NCI-H1436 treated with DMSO at 0.1 percent for 48 hours (cell line): Measurements from ENCODE around the gene SPTBN2.
"Not testable (repeated sequence)": the region's sequence is repeated elsewhere in the genome, so short reads cannot be mapped to it uniquely, and the experiment has no call there.

Source experiments
- DNase-seq: peaks from one replicate; lab custom pipeline; 2025; lab: John Stamatoyannopoulos, UW

Gene SPTBN2

DNA sequence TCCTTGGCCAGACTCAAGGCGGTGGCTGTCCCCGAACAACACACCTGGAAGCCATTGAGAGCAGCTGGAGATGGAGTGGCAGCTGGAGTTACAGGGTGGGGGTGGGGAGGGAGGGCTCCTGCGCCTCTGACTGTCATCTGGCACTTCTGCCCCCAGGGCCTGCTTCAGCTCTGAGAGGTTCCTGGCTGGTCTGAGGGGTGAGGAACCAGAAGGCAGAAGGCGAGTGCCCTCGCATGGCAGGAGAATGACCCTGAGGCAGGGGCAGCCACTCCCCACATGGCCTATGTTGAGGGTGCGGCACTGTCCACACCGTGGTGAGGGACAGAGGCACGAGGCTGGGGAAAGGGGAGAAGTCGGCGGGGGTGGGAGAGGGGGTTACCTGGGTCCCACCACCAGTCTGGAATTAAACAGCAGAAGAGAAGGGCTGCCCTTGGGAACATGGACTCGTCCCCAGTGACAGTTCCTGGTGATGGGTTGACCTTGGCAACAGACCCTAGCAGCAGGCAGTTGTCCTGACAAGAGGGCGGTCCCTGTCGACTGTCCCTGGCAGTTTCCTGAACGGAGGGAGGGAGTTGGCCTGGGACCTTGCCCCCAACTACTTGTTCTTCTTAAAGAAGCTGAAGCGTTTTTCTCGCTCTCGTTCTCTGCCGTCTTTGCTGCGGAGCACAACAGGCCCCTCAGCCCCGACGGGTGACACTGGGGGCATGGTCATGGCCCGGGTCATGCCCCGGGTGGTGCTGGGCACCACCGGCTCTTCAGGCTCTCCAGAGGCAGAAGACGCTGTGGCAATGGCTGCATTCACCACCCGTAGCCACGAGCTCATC lies 43.5 kb downstream of the SPTBN2 start:
- DNase-seq, result no peak

DNA sequence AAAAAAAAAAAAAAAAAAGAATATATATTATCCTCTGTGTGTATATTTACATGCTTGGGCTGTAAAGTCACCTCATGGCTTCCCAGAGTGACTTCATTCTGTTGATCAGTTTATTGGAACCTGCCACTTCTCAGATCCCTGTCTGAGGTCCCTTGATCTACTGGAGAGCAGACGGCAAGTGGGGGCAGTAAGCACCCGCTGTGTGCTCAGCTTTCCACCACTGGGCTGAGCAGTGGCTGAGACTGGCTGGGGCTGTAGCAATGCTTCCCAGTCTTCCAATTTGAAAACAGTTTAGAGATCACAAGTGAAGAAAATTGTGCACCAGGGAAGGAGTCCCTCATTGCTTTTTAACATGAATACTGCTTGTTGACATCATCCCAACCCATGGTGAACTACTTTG lies 44.4 kb downstream of the SPTBN2 start:
- no peak for DNase-seq

DNA sequence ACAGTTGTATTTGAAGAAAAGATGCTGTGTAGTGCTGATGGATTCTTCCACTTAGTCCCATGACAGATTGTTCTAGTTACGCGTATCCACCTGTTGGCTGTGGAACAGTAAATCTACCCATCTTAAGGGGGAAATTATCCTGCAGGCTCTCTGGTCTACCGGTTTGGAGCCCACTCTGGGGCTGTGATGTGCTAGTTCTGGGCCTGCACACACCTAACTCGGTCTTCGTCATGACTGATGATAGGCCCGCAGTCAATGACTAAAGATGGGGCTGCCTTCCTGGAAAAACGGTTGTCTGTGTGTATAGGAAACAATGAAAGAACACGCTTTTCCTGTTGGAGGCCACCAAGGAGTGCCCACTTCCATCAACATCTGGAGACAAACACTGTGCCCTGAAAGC lies 45.1 kb downstream of the SPTBN2 start:
- no peak for DNase-seq

DNA sequence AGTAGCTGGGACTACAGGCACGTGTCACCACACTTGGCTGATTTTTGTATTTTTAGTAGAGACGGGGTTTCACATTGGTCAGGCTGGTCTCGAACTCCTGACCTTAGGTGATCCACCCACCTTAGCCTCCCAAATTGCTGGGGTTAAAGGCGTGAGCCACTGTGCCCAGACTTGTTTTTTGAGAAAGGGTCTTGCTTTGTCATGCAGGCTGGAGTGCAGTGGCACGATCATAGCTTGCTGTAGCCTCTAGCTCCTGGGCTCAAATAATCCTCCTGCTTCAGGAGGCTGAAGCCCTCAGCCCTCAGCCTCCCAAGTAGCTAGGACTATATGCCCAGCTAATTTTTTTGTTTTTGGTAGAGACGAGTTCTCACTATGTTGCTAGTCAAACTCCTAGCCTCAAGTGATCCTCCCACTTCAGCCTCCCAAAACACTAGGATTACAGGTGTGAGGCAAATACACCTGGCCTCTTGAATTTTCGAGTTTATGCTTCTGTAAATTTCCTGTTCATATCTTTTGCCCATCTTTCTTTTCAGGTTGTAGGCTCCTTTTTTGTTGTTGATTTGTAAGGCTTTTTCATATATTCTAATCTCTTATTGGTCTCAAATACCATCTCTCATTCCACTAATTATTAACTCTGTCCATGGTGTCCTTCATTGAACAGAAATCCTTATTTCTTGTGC lies 47.9 kb downstream of the SPTBN2 start:
- DNase-seq, result no peak

DNA sequence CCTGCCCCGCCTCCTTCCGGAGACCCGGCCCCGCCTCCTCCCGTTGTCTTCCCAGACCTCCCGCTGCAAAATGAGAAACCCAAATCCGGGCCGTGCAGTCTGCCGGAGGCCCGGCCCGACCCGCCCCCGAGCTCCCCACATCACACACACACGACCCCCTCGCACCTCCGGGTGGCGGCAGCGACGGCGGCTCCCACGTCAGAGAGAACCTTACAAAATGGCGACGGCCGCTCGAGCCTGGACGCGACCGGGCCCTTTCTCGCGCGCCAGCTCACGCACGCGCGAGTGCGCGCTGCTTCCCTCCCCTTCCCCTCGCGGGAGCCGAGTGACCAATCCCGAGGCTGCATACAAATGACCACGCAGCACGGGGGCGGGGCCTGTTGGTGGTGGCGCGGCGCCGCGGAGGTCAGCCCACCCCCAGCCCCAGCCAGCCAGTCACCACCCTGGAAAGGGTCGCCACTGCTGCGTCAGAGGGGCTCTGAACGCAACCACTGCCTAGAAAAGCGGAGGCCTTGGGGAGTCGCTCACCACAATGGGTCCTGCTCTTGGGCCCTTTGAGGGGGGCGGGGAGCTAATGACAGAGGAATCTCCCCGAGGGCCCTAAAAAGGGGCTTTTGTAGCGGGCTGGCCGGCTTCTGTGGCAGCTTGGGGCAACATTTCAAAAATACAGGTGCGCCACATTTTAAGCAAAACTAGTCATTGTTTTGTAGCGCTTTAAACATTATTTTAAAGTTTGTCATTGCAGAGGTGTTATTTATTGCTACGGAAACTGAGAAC lies 51.2 kb downstream of the SPTBN2 start, which contains the start of gene RBM4B:
RBM4B (minus strand) TSS at position 289 of the 777 bp plus-strand sequence. CDS start 808 bp downstream, outside the sequence.
- peak; percentile 78 for DNase-seq

DNA sequence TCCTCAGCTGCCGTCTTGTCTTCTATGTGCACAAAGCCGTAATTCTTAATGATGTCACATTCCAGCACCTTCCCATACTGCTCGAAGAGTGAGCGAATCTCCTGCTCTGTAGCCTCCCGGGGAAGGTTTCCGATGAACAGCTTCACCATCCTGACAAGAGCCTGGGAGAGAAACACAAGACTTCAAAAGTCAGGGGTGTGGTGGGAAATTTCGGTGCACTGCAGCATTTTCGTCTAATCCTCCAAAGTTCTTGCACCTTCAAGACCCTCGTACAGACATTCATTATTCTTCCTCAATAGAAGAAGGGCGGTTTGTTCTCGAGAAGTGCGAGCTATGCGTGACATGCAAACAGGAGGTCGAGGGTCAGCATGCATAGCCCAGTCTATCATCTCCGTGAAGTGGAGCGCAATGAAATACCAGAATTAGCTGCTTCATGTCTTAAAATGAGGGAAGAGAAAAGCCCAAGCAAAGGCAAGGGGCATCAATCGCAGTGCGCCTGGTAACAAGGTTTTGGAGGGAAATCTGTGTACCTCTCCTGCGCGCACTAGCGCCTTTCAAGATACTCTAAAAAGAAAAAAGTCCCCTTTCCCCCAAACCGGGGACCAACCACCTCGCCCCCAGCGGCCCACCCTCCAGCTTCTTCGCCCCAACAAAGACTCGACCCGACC lies 52.0 kb downstream of the SPTBN2 start:
- no peak for DNase-seq

DNA sequence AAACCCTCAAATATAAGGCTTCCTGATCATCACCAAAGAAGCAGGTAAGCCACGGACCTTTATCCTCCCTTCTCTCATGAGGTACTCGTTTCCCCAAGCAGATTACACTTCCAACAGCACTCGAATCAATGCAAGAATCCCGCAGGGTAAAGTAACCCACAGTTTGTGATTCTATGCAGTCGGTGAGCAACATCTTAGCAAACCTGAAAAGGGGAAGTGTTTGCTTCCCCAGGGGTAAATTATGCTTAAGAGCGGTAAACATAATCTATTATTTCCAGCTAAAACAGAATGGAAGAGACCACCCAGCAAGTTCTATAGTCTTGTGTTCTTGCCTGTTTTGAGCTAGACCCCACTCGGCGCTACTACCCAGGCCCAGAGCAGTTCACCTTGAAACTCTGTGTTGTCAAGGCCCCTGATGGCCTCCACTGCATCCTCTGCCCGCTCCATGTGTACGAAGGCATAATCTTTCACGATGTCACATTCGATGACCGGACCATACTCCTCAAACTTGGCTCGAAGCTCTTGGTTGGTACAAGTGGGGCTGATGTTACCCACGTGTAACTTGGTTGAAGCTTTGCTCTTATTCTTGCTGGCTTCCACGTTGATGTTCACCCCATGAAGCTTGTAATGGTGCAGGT lies 52.6 kb downstream of the SPTBN2 start:
- DNase-seq, result no peak

DNA sequence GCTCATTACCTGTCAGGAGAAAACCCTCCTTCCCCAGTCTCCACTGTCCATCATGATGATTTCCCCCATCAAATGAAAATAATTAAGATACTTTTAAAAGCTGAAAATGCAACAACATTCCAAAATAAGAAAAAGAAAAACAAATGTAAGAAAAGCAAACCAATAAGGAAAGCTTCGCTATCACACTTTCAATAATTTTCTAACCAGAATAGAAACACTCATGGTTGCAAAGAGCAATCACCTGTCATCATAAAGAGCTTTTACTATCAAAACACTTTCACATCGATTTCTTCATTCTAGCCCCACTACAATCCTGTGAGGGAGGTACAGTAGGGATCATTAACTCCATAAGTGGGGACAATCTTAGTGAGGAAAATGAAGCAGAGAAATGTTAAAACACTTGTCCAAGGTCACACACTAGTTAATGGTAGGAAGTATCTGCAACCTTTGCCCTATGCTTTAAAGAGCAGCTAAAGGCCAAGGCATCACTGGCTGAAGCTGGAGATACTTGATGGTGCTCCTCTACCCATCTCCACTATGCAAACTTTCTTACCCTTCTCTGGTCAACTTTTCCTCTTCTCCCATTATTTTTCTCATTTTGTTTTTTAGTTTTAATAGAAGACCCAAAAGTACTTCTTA lies 53.9 kb downstream of the SPTBN2 start:
- no peak for DNase-seq

DNA sequence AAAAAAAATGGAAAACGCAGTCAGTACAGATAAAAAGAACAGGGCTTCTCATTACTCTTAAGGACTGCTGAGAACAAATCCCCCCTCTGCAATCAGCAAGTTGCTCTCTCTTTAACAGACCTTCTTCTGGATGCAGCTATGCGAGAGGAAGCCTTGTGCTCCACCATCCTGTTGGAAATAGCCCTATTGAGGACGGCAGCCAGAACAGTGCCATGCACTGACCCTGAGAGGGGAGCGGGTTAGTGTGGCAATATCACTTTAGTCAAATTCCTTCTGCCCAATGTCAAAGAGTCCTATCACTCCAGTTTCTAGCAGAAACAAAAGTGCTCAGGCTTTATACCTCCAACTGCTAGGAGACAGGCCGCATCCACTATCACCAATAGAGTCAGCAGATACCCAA lies 58.2 kb downstream of the SPTBN2 start:
- DNase-seq, result no peak

DNA sequence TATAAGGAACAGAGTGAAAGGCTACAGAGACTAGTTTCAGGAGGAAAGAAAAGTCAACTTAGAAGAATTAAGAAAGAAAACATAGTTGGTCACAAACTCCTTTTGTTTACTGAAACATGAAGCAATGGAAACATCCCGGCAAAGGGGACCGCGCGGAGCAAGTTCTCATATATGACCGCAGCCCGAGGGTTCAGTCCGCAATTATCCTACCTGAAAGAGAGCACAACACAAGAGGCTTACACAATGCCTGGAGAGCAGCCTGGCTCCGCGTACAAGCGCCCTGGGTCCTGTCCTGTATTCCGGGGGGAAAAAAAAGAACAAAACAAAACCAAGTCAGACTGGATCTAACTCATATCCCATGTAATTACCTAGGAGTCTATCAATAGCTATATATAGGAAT lies 63.6 kb downstream of the SPTBN2 start:
- no peak for DNase-seq

DNA sequence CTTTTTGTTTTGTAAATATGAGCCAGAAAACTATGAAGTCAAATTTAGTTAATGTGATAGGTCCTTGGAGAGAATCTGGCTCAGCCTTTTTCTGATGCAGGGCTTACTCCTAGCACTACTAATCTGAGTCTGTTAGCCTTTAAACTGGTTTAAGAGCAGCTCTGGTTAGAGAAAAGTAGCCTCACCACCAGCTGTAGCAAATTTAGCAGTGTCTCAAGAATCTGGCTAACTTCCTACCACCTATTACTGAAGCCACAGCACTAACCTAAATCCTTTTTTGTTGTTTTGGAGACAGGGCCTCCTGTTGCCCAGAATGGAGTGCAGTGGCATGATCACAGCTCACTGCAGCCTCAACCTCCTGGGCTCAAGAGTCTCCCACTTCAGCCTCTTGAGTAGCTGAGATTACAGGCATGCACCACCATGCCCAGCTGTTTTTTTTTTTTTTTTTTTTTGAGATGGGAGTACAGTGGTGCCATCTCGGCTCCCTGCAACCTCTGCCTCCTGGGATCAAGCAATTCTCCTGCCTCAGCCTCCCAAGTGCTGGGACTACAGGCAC lies 65.2 kb downstream of the SPTBN2 start:
- no peak for DNase-seq

DNA sequence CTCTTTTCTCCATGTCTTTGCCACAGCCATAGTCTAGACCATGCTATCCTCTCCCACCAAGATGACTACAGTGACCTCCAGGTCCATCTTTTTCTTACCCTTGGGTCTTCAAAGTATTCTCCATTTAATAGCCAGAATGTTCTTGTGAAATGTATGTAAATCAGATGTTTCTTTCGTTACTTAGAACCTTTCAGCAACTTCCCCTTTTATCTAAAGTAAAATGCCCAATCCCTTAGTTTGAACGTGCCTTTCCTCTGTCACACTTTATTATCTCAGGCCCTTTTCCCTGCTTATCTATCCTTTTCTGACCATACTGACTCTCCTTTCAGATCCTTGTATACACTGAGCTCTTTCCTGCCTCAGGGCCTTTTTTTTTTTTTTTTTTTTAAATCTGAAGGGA lies 69.3 kb downstream of the SPTBN2 start:
- DNase-seq, result no peak

DNA sequence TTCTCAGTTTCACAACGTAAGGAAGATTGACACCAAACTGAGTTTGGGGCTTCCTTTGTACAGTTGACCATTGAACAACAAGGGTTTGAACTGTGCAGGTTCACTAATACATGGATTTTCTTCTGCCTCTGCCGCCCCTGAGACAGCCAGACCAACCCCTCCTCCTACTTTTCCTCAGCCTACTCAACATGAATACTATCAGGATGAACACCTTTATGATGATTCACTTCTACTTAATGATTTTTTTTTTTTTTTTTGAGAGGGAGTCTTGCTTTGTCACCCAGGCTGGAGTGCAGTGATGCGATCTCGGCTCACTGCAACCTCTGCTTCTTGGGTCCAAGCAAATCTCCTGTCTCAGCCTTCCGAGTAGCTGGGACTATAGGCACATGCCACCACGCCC lies 75.9 kb downstream of the SPTBN2 start:
- DNase-seq, result no peak

DNA sequence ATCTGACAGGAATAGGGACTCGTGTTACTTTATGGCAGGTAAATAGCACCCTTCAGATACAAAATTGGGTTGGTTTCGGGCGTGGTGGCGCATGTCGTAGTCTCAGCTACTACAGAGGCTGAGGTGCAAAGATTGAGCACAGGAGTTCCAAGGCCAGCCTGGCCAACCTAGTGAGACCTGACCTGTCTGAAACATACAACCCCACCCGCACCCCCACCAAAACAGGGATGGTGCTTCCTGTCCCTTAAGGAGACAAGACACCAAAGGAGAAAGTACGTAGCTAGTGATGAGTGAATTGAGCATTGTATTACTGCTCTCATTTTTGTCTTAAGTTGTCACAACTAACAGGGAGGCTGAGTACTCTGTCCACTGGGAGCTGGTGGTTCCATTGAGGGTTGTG lies 76.4 kb downstream of the SPTBN2 start:
- DNase-seq, result no peak

DNA sequence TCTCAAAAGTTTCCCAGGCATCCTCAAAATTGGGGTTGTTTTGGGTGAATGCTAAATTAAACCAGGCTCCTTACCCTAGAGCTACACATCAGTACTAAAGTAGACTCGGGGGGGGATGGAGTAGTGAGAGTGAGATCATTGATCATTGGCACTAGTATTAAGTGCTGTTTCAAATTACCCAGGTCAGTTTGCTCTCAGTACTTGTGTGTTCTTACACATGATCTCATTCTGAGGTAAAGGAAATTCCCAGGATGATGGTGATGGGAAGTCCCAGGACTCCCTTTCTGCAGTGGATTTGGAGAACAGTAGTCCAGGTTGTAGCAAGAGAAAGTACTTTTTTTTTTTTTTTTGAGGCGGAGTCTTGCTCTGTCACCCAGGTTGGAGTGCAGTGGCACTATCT lies 78.0 kb downstream of the SPTBN2 start:
- DNase-seq, result no peak

DNA sequence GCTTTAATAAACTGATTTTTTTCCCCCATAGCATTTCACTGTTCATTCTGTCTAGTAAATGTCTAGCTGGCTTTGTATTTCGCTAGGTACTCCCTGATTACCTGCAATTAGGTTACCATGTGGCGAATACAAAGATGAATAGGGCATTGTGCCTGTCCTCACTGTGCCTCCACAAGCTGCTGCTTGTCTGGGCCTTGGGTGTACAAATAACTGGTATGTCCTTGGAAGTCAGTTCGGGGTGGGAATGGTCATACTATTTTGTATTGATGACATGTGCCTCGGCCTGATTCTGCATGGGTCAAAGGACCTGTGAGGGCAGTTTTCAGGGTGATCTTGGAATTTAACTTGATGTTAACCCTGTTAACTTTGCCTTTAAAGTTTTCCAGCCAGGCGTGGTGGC lies 79.1 kb downstream of the SPTBN2 start:
- DNase-seq, result no peak

DNA sequence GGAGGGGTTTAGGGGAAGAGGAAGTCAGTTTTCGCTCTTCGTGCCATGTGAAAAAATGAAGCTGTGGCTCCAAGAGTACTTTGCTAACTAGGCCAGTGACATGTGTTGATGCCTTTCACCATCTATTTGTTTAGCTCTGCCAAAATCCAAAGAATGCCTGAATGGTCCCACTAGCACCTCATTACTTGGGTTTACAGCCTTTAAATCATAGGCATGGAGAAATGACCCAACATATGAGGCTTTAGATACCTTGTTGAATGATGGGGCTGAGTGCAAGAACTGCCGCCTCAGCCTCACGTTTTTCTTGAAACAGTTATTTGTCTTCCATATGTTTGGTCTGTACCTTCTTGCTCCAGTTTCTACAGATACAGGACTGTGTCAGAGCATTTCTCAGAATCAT lies 82.2 kb downstream of the SPTBN2 start:
- no peak for DNase-seq

DNA sequence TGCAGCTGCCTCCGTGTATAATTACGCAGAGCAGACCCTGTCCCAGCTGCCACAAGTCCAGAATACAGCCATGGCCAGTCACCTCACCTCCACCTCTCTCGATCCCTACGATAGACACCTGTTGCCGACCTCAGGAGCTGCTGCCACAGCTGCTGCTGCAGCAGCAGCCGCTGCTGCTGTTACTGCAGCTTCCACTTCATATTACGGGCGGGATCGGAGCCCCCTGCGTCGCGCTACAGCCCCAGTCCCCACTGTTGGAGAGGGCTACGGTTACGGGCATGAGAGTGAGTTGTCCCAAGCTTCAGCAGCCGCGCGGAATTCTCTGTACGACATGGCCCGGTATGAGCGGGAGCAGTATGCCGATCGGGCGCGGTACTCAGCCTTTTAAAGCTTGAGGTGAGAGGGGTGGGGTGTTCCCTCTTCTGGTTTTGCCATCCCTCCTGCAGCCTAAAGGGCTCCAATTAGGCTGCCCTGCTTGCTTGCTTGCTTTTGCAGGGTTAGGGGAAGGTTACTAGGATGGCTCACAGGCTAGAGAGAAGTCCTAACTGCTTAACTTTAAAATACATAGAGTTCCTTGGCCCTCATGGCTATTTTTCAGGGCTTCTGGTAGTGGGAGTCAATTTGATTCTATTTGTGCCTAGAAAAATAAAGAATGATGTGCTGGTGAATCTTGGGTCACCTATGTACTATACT lies 85.1 kb downstream of the SPTBN2 start:
- DNase-seq, result no peak

DNA sequence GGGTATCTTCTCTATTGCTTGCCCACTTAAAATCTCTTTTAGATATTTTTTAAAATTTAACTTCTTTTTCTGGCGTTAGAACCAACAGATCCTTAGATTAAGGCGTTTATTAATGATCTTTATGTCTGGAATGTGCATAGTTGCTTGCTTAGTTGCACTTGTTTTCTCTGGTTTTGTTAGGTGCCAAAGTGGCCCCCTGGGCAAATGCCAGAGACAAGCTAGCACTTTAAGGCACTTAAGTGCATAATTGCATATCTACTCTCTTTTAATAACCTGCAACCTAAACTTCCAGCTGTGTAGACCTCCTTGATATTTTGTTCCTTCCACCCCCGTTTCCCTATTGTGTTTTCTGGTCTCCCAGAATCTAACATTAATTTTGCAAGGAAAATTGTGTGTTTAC lies 87.2 kb downstream of the SPTBN2 start:
- DNase-seq, result no peak

DNA sequence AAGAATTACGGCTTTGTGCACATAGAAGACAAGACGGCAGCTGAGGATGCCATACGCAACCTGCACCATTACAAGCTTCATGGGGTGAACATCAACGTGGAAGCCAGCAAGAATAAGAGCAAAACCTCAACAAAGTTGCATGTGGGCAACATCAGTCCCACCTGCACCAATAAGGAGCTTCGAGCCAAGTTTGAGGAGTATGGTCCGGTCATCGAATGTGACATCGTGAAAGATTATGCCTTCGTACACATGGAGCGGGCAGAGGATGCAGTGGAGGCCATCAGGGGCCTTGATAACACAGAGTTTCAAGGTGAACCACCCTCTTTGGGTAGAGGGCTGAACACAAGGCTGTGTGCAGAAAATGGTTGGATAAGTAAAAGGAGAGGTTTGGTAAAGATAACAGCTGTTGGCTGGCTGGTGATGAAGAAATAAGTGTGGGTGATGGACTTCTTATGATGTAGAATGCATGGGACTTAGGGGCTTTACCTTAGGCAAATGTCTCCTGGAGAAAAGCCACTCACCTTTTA lies 89.1 kb downstream of the SPTBN2 start:
- DNase-seq, result not testable (repeated sequence)
